GM18511 (cell line): ENCODE results near the gene ALK.

Experiments
- ATAC-seq: cut with Tn5 transposase; IDR thresholded peaks from one replicate; pipeline ENCODE4 v1.9.1; 2021; ENCODE audit warnings: mild to moderate bottlenecking, moderate library complexity; ENCODE audit not compliant: unreplicated experiment

ALK gene

DNA sequence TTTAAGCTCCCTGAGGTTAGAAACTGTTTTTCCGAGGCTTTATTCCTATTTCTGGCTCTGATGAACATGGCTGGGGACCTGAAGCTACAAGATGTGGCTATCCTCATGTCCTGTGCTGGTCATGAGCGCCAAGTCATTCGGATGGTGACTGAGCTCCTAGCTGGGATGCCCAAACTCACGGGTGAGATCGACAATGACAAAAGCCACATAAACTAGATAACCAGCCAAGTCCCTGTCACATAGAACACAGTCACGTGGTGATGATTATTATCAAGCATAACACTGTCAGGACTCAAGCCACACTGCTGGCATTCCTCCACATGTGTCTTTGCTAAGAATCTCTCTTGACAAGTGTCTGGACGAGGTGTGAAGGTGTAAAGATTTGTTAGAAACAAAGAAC is 531.2 kb downstream of the ALK start:
- no peak for ATAC-seq

DNA sequence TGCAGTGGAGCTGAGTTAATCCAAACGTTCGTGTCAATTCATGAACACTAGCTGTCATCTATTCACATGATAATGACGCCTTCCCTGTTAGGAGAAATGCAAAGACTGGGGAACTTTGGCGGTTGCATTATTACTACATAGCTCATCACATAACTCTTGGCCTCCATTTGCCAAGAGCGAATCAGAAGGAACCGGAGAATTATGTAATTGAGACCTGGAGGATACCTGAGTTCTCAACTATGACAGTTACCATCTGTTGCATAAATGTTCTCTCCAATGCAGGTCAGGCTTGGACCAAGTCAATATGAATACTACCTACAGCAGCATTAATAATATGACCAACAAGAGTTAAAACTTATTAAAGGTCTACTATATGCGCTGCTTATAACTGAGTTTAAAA is 531.7 kb downstream of the ALK start:
- ATAC-seq = no peak

DNA sequence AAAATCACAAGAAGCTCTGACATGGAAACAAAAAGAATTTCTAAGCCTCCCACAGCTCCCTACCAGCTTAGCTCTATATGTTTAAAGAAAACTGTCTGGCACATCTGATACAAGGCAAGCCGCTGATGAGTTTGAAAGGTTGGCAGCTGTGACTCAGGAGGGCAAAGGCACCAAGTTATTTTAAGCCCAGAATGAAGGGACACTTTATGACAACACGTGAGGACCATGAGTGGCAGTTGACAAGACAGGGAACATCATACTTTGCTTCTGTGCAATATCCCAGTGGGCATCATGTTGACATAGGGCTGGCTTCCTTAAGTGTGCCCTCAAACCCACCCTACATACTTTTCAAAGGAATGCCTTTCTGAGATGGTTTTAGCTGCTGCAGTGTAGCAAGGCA is 533.3 kb downstream of the ALK start:
- no peak for ATAC-seq

DNA sequence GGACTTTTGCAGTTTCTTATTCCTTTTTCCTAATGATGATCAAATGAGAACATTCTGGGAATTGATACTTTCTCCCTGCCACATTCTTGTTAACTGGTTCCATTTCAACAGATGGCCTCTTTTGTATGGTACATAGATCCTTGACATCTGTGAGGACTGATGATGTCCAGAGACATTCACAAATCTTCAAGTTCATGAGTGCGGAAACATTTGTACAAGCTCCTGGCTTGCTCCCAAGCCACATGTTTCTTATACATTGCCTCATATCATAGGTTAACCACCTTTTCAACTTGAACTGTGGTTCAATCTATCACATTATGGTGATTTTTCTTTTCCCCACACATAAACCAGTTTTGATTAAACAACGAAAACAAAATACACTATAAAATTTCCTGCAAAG is 538.9 kb downstream of the ALK start:
- no peak for ATAC-seq

DNA sequence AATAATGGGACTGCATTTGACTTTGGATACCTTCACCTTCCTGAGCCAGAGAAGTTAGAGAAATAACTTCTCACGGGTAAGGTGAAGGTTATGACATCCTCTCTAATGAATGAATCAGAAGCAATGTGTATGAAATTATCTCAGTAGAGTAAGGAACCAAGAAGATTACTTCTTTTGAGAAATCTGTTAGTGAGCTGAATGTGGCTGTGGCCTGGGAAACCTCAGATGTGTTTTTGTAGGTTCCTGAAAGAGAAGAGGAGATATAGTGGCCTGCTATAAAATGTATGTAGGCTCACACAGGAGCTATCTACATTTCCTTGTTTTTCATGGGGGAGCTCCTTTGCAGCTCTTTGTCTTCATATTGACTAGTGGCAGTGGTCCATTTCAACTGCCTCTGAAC is 543.6 kb downstream of the ALK start:
- no peak for ATAC-seq

DNA sequence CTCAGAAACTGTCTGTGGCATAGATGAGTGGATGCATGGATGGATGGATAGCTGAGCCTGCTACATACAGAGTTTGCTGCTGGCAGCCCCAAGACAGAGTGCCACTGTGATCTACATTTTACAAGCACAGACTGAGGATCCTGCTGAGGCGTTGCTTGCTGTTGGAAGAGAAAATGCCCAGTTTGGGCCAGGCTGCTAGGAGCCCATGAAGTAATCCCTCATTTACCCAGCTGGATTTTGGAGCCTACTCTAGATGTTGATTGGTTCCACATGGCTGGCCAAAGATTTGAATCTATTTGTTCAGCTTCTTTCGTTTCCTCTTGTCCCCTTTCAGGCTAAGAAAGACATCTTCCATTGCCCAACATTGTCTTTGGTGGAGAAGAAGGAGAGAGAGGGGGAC is 544.8 kb downstream of the ALK start:
- ATAC-seq = no peak

DNA sequence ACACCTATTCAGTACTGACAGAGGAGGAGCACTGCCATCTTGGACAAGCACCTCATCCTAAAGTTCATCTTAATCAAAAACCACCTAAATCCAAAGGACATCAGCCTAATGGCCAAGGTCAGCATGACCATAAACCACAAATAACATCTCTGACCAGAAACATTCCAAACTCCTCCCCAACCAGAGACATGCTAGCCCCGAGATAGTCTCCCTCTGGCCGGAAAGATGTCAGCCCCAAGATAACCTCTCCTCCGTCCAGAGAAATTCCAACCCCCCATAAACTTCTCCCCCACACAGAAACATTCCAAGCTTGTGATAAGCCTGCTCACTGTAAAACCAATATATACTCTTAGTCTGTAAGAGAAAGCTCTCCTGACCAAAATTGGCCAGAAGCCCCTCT is 545.5 kb downstream of the ALK start:
- no peak for ATAC-seq

DNA sequence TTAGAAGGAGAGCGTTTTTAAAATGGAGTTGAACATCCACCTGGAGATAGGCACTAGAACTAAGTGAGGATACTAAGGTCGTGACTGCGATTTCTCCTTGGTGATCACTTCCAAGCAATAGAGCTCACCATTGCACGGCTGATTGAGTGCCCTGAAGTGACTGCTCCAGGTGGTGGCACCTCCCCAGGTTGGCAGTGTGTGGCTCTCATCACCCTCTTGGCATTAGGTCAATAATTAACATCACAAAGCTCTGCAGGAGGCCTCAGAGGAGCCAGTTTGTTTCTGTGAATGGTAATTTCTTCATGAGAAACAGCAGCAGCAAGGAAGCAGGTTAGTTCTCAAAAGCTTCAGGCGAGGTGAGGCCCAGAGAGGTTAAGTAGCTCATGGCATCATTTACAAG is 546.6 kb downstream of the ALK start:
- ATAC-seq = no peak

DNA sequence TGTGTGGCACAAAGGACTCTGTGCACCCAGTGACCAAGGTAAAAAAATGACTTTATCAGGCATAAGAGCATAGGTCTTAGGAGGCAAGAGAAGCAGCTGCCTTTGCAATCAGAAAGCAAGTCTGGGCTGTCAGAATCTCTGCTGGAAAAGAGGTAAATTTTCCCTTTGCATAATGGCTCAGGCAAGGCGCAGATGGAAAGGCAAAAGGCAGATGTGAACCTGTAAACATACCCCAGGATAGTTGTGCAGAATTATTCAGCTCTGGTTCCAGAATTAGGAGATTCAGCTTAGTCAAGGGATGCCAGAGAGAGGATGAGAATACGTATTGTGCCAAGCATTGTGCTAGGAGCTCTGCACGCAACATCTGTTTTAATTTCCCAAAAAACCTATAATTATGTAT is 547.5 kb downstream of the ALK start:
- no peak for ATAC-seq

DNA sequence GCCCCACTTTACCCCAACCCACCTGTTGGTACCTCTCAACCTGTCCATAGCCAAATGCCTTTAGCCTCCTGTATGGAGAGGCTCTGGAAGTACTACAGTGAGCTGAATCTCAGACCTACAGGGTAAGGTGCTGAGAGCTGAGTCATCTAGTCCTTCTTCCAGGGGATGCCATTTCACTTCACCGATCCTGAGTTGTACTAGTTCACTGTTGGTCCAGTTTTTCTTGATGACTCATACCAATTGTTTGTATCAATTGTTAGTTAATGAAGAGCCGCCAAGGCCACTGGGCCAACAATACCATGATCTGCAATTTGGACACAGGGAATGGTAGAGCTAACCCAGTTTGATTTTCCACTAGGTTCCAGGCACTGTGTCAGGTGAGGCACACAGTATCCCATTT is 549.2 kb downstream of the ALK start:
- no peak for ATAC-seq

DNA sequence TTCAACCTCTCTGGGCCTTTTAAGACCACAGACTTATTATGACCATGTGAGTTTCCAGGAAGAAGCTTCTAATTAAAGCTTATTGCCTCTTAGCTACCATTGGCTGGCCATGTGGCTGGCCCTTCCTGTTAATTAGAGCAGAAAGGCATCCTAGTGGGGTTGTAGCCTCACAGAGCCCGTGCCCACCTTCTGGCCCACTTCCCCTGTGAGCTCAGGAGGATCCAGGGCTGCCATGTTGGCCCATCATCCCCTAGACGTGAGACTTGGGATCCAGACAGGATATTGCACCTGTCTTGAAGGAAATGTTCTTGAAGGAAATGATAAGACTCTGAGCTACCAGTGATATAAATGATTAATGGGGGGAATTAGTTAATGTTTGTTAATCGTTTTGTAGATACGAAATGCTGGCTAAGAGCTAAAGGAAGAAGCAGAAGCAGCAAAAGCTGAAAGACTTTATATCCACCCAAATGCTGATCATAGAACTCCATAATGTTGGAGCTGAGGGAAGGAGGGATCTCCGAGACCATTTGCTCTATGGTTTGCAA is 550.7 kb downstream of the ALK start:
- ATAC-seq = no peak

DNA sequence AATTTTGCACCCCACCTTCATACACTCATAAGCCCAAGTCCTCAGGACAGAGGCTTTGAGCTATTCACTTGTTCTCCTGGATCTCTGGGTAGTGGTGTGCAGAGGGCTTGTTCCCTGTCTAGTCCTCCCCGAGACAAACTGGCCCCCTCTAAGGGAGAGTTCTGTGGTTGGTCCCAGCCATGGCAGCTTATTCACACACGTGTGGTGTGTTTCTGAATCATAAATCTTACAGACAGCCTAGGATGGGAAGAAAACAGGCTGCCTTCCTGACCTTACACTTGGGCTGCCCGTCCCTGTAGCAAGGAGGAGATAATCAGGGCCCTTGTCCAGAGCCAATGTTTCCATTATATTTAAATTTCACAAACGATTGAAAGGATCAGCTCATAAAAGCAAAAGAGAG is 551.2 kb downstream of the ALK start:
- ATAC-seq = no peak

DNA sequence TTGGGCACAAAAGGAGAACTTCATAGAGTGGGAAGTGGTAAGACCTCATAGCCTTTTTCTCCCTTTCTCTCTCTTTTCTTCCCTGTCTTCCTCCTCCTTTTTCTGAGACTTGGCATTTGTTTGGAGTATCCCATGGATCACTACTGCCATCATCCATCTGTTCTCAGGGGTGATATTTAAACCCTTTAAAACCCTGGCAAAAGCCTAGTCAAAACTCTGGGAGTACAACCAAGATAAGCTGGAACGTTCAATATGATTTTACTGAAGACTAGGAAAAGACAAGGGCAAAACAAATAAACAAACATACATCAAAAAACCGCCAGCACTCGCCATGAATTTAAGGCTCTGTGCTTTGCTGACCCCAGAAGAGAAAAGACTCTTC is 552.7 kb downstream of the ALK start:
- ATAC-seq = no peak

DNA sequence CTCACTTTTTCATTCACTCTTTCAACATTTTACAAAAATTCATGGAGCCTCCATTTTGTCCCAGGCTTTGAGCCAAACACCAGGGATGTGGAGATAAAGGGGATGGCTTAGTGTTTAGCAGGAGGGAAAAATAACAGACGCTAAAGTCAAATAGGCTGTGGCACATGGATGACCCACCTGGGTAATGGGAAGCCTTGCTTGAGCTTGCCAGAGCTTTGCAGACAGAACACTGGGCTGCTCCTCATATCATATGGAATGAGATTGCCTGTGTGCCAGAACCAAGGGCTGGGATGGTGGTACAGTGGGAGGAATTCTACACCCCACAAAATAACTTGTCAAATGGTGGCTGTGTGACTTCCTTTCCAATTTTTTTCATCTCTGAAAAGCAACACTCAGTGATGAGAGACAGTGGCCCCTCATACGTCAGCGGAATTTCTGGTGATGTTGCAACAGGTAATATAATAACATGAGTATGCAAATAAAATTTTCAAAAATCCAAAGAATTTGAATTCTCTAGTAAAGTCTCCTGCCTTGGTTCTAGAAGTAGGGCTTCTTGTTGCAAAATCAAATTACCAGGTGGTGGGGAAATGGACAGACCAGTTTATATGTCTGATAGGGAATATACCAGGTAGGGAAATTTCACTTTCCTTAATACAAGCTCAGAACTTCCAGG is 553.3 kb downstream of the ALK start:
- no peak for ATAC-seq

DNA sequence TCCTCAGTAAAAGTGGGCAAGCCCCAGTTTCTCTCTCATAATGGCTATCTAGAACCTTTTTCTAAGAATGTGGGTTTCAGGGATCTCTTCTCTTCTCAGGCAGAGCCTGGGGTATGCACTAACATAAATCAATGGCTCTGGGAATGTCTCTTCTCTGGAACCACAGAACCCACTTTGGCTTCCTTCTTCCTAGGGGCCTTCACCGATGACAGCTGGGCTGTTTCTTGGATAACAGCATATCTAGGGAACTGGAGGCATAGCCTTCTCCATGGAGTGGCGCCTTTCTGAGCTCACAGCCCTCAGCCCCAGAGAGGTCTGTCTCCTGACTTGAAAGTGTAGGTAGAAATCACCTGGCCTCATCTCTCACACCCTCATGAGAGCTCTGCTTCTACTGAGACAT is 558.3 kb downstream of the ALK start:
- no peak for ATAC-seq

DNA sequence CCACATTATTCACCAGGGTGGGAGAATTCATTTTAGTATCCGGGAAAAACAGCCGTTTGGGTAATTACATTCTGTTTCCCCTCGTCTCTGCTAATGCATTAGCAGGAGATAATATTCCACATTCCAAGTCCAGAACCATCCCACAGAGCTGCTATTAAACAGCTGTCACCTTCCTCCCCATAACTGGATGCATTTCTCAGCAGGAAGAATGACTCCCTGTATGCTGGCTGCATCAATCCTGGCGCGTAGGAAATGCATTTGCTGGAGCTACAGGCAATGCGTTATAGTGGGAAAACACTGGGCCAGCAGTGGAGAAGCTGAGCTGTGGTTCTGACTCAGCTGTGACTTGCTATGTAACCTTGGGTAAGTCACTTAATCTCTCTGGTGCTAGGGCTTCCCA is 560.2 kb downstream of the ALK start:
- no peak for ATAC-seq

DNA sequence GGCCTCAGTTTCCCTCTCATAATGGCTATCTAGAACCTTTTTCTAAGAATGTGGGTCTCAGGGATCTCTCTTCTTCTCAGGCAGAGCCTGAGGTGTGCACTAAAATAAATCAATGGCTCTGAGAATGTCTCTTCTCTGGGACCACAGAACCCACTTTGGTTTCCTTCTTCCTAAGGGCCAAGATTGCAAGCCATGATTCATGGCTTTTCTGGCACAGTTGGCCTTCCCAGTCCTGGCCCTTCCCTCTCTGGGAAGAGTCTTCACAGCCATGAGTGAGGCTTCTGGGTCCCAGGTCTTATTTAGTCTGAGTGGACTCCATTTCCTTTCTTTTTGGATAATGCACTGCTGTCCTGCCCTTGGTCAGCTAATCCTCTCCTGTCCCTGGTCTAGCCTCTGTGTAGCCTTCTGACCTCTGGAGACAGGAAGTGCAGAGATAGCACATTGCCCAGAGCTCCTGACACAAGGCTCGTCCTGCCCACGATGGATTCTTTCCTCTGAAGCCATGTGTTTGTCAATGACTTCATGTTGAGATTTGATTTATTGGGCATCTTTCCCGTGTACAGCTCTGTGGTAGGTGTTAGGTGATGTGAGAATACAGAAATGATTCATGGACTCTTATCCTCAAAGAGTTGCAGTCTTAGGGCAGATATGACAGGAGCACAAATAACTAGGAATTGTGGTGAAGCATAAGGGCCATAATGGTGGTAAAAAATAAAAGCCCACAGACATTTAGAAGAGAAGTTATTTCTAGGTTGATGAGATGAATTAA is 561.2 kb downstream of the ALK start:
- no peak for ATAC-seq

DNA sequence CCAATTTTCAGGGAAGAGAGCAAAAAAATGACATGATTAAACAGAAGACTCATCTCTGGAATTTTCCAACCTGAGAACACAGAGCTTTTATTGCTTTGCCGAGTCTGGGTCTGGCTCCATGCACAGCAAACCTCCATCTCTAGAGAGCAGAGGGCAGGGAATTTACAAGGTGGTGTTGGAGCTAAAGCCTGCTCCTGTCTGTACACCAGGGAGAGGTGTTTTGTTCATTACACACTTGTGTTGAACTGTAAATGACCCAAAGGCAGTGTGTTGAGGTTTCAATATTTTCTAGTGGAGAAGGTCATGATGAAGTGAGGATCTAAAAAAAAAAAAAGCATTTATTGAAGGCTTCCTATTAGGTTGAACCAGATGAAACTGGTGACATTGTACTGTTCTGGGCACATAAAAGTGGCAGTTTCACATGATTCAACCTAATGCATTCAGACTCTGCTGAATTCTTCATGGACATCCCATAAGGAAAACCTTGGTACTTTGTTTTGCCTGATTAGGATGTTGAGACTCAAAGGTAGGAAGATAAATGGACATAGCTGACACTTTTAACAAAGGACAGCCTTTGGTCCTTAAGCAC is 567.9 kb downstream of the ALK start:
- ATAC-seq = no peak

DNA sequence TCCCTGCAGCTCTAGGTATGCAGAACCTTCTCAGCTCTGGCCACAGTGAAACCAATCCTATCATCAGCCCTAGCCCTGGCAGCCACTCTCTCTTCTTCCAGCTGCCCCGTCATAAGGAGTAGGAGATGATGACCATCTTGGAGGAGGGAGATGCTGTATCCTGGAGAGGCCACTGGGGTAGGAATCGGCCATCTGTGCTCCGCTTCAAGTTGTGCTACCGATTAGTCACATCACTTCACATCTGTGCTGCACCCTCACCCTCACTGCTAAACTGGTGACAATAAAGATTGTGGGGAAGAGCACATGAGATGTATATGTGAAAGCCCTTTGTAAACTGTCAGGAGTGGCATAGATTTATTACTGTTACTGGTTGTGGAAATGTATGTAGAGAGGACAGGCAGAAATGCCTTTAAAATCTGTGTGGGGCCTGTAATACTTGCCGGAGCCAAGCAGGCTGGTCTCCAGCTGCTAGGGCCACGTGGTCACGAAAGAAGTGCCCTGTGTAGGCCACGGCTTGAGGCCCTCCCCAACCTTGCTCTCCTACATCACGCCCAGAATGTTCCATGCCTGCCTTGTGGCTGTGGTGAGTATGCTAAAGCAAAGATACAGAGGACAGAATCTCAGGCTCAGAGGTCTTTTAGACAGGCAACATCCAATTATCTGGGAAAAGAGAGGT is 569.3 kb downstream of the ALK start:
- no peak for ATAC-seq

DNA sequence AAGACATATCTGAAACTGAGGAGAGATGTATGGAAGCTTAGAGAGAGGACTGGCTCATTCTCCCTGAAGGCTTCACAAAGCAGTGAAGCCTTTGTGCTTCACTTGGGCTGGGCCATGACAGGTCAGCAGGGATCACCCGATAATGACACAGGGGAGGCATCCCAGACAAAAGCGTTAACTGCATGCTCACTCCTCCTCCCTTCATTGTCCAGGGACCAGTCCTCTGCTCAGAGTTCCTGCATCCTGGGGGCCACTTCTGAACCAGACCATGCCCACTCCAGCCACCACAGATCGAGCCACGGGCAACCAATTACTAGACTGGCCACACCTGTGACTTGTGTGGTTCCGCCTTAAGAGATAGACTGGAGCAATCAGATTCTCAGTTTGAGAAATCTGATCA is 570.1 kb downstream of the ALK start:
- ATAC-seq = no peak

DNA sequence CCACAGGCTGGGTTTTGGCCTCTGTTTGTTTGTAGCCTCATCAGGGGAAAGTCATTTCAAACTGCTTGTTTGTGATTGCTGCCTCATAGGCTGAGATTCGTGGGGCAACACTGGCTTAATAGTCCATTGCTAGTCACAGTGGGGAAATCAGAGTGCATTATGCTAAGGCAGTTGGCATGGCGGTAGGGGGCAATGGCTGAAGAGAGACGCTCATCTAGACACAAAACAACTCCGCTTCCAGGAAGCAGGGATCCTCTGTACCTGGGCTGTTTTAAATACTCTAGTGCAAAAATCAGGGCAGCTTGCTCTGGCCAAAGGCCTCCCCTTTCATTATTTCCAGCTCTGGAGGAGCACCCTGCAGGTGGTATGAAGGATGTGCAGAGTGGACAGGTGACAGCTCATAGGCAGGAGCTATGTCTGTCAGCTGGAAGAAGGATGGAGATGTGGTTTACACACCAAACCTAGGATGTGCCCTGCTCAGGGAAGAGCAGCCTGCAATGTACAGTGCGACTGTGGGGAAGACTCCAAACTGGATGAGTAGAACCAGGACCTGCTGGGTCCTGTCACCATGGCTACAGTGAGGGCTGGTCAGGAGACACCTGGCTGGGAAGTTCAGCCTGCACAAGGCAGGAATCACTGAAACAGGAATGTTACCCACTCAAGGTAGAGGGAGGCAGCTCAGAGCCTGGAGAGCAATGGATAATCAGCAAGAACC is 571.9 kb downstream of the ALK start:
- ATAC-seq = no peak
